ENCODE data around the gene NRN1L.

NRN1L gene

DNA sequence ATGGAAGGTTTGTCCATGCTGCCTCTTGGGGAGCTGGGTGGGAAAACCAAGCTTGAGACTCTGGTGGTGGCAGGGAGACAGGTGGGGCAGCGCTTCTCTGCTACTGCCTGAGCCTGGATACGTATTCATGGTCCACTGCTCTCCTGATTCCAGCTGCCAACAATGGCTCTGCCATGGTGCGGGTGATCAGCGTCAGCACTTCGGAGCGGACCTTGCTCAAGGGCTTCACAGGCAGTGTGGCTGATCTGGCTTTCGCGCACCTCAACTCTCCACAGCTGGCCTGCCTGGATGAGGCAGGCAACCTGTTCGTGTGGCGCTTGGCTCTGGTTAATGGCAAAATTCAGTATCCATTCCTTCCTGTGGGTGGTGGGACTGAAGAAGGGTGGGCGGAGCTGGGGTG lies 7.6 kb upstream of the NRN1L start:
- no peak for DNase-seq (ENCODE audit: low read depth)
- TF ChIP-seq, protein P1, sequence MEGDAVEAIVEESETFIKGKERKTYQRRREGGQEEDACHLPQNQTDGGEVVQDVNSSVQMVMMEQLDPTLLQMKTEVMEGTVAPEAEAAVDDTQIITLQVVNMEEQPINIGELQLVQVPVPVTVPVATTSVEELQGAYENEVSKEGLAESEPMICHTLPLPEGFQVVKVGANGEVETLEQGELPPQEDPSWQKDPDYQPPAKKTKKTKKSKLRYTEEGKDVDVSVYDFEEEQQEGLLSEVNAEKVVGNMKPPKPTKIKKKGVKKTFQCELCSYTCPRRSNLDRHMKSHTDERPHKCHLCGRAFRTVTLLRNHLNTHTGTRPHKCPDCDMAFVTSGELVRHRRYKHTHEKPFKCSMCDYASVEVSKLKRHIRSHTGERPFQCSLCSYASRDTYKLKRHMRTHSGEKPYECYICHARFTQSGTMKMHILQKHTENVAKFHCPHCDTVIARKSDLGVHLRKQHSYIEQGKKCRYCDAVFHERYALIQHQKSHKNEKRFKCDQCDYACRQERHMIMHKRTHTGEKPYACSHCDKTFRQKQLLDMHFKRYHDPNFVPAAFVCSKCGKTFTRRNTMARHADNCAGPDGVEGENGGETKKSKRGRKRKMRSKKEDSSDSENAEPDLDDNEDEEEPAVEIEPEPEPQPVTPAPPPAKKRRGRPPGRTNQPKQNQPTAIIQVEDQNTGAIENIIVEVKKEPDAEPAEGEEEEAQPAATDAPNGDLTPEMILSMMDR (IDR thresholded peaks at IDR 0.05; ENCODE audit: low read length, missing control alignments): no peak
- H3K4me3 ChIP-seq (replicated peaks; ENCODE audit: low read depth, low read length): no peak overlapping the region

DNA sequence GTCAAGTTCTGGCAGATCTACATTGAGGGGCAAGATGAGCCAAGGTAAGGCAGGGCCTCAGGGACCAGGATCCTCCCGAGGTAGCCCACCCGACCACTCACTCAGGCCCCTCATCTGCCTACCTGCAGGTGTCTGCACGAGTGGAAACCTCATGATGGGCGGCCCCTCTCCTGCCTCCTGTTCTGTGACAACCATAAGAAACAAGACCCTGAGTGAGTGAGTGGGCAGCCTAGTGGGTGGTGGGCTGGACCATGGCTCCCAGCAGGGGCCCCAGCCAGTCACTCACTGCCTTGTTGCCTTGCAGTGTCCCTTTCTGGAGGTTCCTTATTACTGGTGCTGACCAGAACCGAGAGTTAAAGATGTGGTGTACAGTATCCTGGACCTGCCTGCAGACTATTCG lies 6.5 kb upstream of the NRN1L start:
- TF ChIP-seq, protein P1 (IDR thresholded peaks at IDR 0.05; ENCODE audit: low read length, missing control alignments): no peak
- H3K4me3 ChIP-seq (replicated peaks; ENCODE audit: low read depth, low read length): no peak overlapping the region
- DNase-seq (ENCODE audit: low read depth): no peak

DNA sequence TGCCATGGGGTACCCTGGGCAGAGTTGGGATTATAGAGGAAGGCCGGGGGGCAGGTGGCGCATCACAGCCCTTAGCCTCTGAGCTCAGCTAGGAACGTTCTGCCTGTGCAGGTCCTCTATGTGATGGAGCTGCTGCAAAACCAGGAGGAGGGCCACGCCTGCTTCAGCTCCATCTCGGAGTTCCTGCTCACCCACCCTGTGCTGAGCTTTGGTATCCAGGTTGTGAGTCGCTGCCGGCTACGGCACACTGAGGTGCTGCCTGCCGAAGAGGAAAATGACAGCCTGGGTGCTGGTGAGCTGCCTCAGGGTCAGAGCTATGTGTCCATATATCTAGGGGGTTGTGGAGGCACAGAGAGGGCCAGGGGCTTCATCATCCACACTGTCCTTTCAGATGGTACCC lies 5.8 kb upstream of the NRN1L start:
- DNase-seq (ENCODE audit: low read depth): no peak
- TF ChIP-seq, protein P1 (IDR thresholded peaks at IDR 0.05; ENCODE audit: low read length, missing control alignments): no peak
- no peak overlapping the region for H3K4me3 ChIP-seq (replicated peaks; ENCODE audit: low read depth, low read length)

DNA sequence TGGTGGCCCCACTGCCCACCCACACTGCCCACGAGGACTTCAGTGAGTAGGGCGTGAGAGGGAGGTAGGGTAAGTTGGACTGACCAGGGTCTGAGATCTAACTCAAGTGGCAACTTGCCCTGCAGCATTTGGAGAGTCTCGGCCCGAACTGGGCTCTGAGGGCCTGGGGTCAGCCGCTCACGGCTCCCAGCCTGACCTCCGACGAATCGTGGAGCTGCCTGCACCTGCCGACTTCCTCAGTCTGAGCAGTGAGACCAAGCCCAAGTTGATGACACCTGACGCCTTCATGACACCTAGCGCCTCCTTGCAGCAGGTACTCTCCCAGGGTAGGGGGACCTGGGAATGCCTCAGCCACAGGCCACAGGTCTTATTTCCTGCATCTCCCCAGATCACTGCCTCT lies 5.2 kb upstream of the NRN1L start:
- DNase-seq (ENCODE audit: low read depth): no peak
- TF ChIP-seq, protein P1 (IDR thresholded peaks at IDR 0.05; ENCODE audit: low read length, missing control alignments): no peak
- H3K4me3 ChIP-seq (replicated peaks; ENCODE audit: low read depth, low read length): no peak overlapping the region

DNA sequence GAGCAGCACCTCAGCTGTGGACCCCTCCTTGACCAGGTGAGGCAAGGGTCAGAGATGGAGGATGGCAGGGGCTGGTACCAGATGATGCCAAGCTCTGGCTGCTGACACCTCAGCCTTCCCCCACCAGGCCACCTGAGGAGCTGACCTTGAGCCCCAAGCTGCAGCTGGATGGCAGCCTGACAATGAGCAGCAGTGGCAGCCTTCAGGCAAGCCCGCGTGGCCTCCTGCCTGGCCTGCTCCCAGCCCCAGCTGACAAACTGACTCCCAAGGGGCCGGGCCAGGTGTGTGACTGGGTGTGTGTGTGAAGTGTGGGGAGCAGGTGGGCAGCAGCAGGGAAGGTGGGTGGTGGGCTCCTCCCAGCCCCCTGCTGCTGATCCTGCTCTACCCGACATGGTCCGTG lies 4.7 kb upstream of the NRN1L start:
- TF ChIP-seq, protein P1 (IDR thresholded peaks at IDR 0.05; ENCODE audit: low read length, missing control alignments): no peak
- DNase-seq (ENCODE audit: low read depth): no peak
- H3K4me3 ChIP-seq (replicated peaks; ENCODE audit: low read depth, low read length): no peak overlapping the region

DNA sequence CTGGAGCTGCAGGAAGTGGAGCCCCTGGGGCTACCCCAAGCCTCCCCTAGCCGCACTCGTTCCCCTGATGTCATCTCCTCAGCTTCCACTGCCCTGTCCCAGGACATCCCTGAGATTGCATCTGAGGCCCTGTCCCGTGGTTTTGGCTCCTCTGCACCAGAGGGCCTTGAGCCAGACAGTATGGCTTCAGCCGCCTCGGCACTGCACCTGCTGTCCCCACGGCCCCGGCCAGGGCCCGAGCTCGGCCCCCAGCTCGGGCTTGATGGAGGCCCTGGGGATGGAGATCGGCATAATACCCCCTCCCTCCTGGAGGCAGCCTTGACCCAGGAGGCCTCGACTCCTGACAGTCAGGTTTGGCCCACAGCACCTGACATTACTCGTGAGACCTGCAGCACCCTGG lies 4.1 kb upstream of the NRN1L start:
- TF ChIP-seq, protein P1 (IDR thresholded peaks at IDR 0.05; ENCODE audit: low read length, missing control alignments): no peak
- H3K4me3 ChIP-seq (replicated peaks; ENCODE audit: low read depth, low read length): no peak overlapping the region
- no peak for DNase-seq (ENCODE audit: low read depth)

DNA sequence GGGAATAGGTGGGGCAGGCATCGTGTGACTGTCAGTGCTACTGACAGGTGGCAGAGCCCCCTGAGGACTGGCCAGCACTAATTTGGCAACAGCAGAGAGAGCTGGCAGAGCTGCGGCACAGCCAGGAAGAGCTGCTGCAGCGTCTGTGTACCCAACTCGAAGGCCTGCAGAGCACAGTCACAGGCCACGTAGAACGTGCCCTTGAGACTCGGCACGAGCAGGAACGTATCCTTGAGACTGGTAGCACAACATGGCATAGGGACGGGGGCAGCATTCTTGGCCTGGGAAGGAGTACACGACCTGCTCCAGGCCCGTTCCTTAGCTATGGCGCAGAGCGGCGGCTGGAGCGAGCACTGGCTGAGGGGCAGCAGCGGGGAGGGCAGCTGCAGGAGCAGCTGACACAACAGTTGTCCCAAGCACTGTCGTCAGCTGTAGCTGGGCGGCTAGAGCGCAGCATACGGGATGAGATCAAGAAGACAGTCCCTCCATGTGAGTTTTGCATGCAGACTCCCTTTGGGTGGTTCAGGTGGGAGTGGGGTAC lies 3.0 kb upstream of the NRN1L start:
- no peak for DNase-seq (ENCODE audit: low read depth)
- TF ChIP-seq, protein P1 (IDR thresholded peaks at IDR 0.05; ENCODE audit: low read length, missing control alignments): no peak
- H3K4me3 ChIP-seq (replicated peaks; ENCODE audit: low read depth, low read length): no peak overlapping the region
